Prostate gland (tissue), 2 donors: ENCODE results near the gene SLC2A10.

Experiments used
- POLR2A ChIP-seq: fragments of 450-650 bp; IDR thresholded peaks from one replicate; pipeline ENCODE4 v1.6.1; 2016; ENCODE audit warnings: antibody characterized with exemption, mild to moderate bottlenecking
- POLR2AphosphoS5 ChIP-seq: sonication (generic); formaldehyde crosslinking; IDR thresholded peaks from one replicate; pipeline ENCODE4 v1.6.1; 2017; ENCODE audit warnings: antibody characterized with exemption
- TF ChIP-seq, protein P1 (sequence below), 4 experiments: fragments of 200-600 bp in 2 of 4; fragments of 450-650 bp in 2 of 4; sonication (generic) in 2 of 4; IDR thresholded peaks; 1 replicate in 3 of 4; 2 replicates in 1 of 4; pipeline ENCODE4 v1.5.1; 2016 to 2019; ENCODE audit warnings: antibody characterized with exemption in 4 of 4, mild to moderate bottlenecking in 2 of 4, moderate library complexity in 2 of 4

DNA sequence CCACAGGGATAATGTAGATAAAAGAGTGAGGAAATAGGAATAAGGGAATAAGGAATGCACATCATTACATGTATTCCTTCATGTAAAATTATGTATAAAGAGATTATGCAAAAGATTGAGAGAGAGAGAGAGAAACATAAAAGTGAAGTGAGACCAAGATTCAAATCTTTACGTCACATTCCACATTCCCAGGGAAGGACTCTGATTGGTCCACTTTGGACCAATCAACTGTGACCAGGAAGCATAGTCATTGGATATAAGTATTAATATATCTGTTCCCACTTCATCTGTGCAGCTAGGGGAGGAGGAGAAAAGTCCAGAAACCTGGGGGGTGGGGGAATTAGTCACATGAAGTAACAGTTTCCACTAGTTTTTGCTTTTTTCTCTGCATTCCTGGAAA is 66.4 kb downstream of the SLC2A10 start:
- TF ChIP-seq, protein P1, sequence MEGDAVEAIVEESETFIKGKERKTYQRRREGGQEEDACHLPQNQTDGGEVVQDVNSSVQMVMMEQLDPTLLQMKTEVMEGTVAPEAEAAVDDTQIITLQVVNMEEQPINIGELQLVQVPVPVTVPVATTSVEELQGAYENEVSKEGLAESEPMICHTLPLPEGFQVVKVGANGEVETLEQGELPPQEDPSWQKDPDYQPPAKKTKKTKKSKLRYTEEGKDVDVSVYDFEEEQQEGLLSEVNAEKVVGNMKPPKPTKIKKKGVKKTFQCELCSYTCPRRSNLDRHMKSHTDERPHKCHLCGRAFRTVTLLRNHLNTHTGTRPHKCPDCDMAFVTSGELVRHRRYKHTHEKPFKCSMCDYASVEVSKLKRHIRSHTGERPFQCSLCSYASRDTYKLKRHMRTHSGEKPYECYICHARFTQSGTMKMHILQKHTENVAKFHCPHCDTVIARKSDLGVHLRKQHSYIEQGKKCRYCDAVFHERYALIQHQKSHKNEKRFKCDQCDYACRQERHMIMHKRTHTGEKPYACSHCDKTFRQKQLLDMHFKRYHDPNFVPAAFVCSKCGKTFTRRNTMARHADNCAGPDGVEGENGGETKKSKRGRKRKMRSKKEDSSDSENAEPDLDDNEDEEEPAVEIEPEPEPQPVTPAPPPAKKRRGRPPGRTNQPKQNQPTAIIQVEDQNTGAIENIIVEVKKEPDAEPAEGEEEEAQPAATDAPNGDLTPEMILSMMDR (IDR thresholded peaks at IDR 0.05), result no peak
- TF ChIP-seq POLR2AphosphoS5 (no peak), POLR2A (no peak)
